DMS153 treated with DMSO at 0.1 percent for 48 hours (cell line): ENCODE results near the gene TPPP3.

Experiments
- DNase-seq: peaks from one replicate; lab custom pipeline; 2025; ENCODE audit not compliant: unreplicated experiment; lab: John Stamatoyannopoulos, UW

TPPP3 gene

GRCh38 chr16:67406111-67406971, 13.0 kb upstream of the TPPP3 start:
- no peak for DNase-seq

DNA sequence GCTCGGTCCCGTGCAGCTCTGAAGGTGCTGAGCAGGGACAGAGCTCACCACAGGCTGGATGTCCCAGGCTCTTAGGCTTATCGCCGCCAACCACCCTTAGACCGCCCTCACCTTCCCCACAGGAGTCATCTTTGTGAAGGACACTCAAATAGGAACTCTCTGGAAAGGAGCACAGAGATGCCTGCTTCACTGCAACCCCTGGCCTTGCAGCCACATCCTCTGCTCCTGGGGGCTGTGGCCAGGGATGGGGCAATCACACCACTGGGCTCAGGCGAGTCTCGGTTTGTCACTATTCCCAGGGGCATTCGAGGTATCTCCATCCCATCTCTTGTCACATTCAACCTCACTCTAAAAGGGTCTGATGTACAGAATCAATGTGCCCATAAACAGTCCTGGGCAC, 12.0 kb upstream of the TPPP3 start:
- DNase-seq = no peak

- DNase-seq = no peak
These were observed 11.5 kb upstream of the TPPP3 start for GRCh38 chr16:67404740-67405226.

GRCh38 chr16:67403976-67404555, 10.8 kb upstream of the TPPP3 start:
- DNase-seq = no peak

- DNase-seq = no peak
These were observed 7.6 kb upstream of the TPPP3 start for GRCh38 chr16:67400901-67401300.

GRCh38 chr16:67399749-67400704, 6.7 kb upstream of the TPPP3 start:
- no peak for DNase-seq

- DNase-seq = no peak
These were observed 6.0 kb upstream of the TPPP3 start for GRCh38 chr16:67399218-67399733.

DNA sequence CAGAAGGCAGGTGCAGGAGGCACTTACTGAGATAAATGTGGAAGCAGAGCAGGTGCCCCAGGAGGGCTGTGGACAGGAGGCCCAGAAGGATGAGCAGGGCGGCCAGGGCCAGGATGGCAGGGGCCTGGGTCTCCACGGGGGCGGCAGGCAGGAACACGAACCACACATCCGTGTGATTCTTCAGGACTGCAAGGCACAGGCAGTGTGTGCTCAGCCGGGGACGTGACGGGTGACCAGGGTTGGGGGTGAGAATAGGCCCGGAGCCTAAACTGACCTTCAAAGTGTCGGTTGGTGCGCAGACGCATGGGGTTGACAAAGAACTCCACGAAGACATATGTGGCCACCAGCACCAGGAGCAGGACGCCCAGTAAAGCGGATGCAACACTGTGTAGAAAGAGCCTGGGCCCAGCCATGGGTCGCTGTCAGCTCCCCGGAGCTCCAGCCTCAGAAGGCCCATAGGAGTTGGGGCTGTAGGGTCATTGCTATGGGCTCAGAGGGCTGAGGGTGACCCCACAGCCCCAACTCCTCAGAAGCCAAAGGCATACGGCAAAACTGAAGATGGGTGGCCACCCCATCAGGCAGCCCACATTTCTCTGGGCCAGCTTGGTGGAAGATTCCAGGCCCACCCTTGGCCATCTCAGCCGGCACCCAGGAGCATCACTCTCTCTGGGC, 5.4 kb upstream of the TPPP3 start:
- no peak for DNase-seq

DNA sequence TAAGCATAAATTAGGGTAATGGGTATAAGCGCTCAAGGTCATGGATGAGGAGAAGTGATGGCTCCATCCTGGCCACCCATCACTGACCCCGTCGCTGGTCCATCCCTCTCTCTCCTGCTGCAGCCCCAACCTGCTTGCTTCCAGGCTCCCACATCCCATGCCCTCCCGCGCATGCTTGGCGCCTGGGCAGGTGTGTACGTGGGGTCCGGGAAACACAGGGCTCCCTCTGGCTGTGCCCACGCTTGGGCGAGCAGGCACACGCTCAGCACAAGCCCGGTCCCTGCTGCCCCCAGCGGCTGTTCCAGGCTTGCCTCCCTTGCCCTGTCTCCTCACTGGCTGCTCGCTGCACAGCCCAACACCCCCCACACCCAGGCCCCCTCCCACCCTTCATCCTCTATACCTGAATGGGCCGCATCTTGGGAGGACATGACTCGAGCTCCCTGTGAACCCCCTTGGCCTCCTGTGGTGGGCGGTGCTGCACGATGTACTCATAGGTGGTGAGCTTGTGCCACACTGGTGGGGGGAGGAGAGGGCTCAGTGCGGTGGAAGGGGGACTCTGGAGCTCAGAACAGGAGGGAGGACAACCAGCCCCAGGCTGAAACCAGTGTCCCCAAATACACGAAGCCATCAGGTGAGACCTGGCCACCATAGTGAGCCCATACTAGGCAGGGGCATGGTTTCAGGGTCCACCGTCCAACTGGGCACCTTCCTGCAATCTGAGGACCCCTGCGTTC, 4.7 kb upstream of the TPPP3 start:
- no peak for DNase-seq

GRCh38 chr16:67397036-67397801, 3.9 kb upstream of the TPPP3 start:
- no peak for DNase-seq

GRCh38 chr16:67396159-67397035, 3.1 kb upstream of the TPPP3 start:
- DNase-seq = peak; percentile 79

DNA sequence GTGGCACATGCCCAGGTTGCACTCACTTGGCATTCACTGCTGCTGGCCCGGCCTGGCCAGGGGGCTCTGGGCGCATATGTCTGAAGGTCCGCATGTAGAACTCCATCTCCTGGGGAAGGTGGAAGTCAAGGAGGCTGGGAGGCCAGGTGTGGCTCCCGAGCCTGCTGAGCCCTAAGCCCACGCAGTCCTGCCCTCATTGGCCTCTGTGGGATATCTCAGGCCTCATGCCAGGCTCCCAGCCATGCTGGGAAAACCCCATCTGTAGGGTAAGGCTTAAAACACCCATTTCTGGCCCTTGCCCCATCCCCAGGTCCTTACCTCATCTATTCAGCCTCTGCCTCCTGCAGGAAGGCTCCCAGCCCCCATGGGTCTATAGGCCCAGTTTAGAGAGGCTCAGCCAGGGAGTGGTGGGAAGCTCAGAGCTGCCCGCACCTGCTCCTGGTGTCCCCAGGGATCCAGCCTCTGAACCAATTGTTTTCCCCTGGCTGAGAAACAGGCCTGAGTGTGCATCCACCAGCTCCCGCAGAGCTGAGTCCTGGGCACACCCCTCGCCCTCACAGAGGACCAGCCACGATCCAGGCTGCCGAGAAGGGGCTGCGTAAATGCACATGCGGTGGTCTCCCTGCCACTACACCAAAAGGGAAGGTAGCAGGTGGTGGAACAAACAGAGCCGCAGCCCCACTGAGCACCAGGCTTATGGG, 2.3 kb upstream of the TPPP3 start:
- DNase-seq = peak; percentile 86

DNA sequence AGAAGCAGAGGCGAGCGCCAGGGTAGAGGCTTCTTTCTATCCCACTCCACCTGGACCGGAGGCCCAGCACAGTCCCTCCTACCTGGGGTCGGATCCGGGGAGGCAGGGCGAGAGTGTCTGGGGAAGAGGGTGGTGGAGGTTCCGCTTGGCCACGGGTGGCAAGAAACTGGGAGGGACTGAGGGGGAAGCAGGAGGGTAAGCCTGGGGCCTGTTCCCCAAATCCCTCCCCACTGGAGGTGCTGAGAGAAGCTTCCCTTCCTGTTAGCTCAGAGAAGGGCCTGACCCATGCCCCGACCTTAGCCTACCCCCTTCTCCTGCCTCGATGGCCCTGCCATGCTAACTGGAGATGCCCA, 1.8 kb upstream of the TPPP3 start:
- DNase-seq = no peak

DNA sequence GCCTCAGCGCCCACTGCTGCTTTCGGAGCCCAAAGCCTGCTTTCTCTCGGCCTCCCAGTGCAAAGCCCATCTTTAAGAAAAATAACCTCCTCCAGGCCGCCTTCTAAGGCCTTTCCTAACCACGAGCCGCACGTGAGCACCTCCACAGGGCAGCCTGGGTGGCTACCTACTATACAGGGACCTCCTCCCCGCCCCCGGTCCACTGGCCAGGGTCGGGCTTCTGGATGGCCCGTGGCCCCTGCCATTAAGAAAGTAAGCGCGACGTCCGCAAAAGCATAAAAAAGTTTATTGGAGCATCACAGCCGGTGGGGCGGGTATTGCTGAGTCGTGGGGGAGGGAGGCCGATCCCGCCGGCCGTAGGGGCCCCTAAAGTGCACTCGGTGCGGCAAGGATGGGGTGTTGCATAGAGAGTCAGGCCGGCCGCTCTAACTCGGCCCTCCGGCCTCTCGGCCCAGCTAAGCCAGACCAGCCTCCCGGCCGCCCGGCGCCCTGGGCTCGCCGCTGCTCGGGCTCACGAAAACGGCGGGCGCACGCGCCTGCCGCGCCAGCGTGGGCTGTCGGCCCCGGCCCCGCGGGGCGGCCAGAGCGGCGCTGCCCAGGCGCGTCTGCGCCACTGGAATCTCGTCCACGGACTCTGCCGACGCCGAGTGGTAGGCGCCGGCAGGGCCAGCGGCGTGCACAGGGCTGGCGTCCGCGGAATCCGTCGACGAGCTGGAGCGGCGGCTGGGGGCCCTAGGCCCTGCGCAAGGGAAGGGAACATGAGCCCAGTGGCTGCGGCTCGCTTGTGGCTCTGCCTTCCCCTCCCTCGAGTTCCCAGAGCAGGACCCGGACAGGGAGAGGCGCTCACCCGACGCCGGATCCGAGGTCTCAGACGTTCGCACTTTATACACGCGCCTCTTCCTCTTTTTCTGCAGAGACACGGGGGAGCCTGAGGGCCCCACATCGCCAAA, 1.1 kb upstream of the TPPP3 start:
- DNase-seq = no peak

GRCh38 chr16:67393788-67394154, 473 bp upstream of the TPPP3 start:
- no peak for DNase-seq

GRCh38 chr16:67392301-67393059, 818 bp downstream of the TPPP3 start:
- DNase-seq = no peak
